Mesenchymal stem cell (in vitro differentiated cells and primary cell): ENCODE measurements around the gene DNTT.

Experiments
- DNase-seq: peaks from one replicate; pipeline ENCODE4 v3.0.0-alpha.2; 2013
- H2AFZ ChIP-seq: one replicate; pipeline ENCODE4 v1.6.1; 2013; ENCODE audit warnings: low read depth, mild to moderate bottlenecking, control low read depth, inconsistent platforms, low read length, moderate library complexity
- H2AK5ac ChIP-seq: 2 replicates; pipeline ENCODE4 v1.6.1; 2013; ENCODE audit warnings: low read length, moderate library complexity, mild to moderate bottlenecking, inconsistent platforms; ENCODE audit not compliant: severe bottlenecking
- H2BK120ac ChIP-seq: one replicate; pipeline ENCODE4 v1.6.1; 2013; ENCODE audit warnings: low read depth, mild to moderate bottlenecking, inconsistent platforms, low read length, moderate library complexity
- H2BK12ac ChIP-seq, 2 experiments: one replicate each; pipeline ENCODE4 v1.6.1; 2013; ENCODE audit warnings: inconsistent platforms in 2 of 2, low read length in 2 of 2, mild to moderate bottlenecking in 2 of 2, moderate library complexity in 2 of 2, control low read depth in 1 of 2
- H2BK15ac ChIP-seq: one replicate; pipeline ENCODE4 v1.6.1; 2013; ENCODE audit warnings: mild to moderate bottlenecking, low read depth, inconsistent platforms; ENCODE audit not compliant: poor library complexity, severe bottlenecking
- H2BK5ac ChIP-seq: 2 replicates; pipeline ENCODE4 v1.6.1; 2013; ENCODE audit warnings: low read depth, mild to moderate bottlenecking, low read length, control low read depth, inconsistent platforms; ENCODE audit not compliant: poor library complexity, severe bottlenecking
- H3K14ac ChIP-seq, 2 experiments: one replicate each; pipeline ENCODE4 v1.6.1; 2013; ENCODE audit warnings: inconsistent platforms in 2 of 2, low read length in 2 of 2, control low read depth in 1 of 2, mild to moderate bottlenecking in 1 of 2, moderate library complexity in 1 of 2
- H3K18ac ChIP-seq, 2 experiments: one replicate each; pipeline ENCODE4 v1.6.1; 2013; ENCODE audit warnings: inconsistent platforms in 2 of 2, low read length in 2 of 2, control low read depth in 1 of 2, low read depth in 1 of 2, mild to moderate bottlenecking in 1 of 2
- H3K23ac ChIP-seq, 2 experiments: one replicate each; pipeline ENCODE4 v1.6.1; 2013; ENCODE audit warnings: inconsistent platforms in 2 of 2, low read length in 2 of 2, mild to moderate bottlenecking in 2 of 2, moderate library complexity in 2 of 2, control low read depth in 1 of 2
- H3K27ac ChIP-seq: 2 replicates; pipeline ENCODE4 v1.5.1; 2013; ENCODE audit warnings: mild to moderate bottlenecking, moderate library complexity, low read length, control low read depth, inconsistent platforms; ENCODE audit not compliant: poor library complexity, severe bottlenecking
- H3K27me3 ChIP-seq, 2 experiments: 2 replicates each; pipeline versions ENCODE4 v1.6.1 to v1.7.0; 2013; ENCODE audit warnings: low read length in 2 of 2, mild to moderate bottlenecking in 2 of 2, moderate library complexity in 2 of 2, control low read depth in 1 of 2, inconsistent platforms in 1 of 2; ENCODE audit not compliant: control insufficient read depth in 1 of 2, insufficient read depth in 1 of 2
- H3K36me3 ChIP-seq, 2 experiments: 2 replicates each; pipeline versions ENCODE4 v1.6.1 to v1.7.0; 2013; ENCODE audit warnings: low read length in 2 of 2, control low read depth in 1 of 2, inconsistent platforms in 1 of 2, low read depth in 1 of 2, mild to moderate bottlenecking in 1 of 2; ENCODE audit not compliant: insufficient read depth in 2 of 2, control insufficient read depth in 1 of 2
- H3K4ac ChIP-seq, 2 experiments: one replicate each; pipeline ENCODE4 v1.6.1; 2013; ENCODE audit warnings: inconsistent platforms in 2 of 2, low read length in 2 of 2, mild to moderate bottlenecking in 2 of 2, moderate library complexity in 2 of 2, control low read depth in 1 of 2, low read depth in 1 of 2
- H3K4me1 ChIP-seq: 2 replicates; pipeline ENCODE4 v1.6.1; 2013; ENCODE audit warnings: low read depth, low read length, control low read depth; ENCODE audit not compliant: control insufficient read depth, insufficient read depth
- H3K4me2 ChIP-seq: 2 replicates; pipeline ENCODE4 v1.6.1; 2013; ENCODE audit warnings: low read length, mild to moderate bottlenecking, inconsistent platforms; ENCODE audit not compliant: poor library complexity, severe bottlenecking
- H3K4me3 ChIP-seq, 2 experiments: 2 replicates each; pipeline versions ENCODE4 v1.5.1 to v1.7.0; 2013; ENCODE audit warnings: low read length in 2 of 2, mild to moderate bottlenecking in 2 of 2, control low read depth in 1 of 2, low read depth in 1 of 2; ENCODE audit not compliant: insufficient read depth in 1 of 2
- H3K79me1 ChIP-seq: replicated peaks from 2 replicates; pipeline ENCODE4 v1.6.1; 2013; ENCODE audit warnings: mild to moderate bottlenecking, control low read depth, low read length, inconsistent platforms; ENCODE audit not compliant: poor library complexity, severe bottlenecking
- H3K9ac ChIP-seq: 2 replicates; pipeline ENCODE4 v1.7.0; 2013; ENCODE audit warnings: mild to moderate bottlenecking, low read length, moderate library complexity
- H3K9me3 ChIP-seq: 2 replicates; pipeline ENCODE4 v1.7.0; 2013; ENCODE audit warnings: mild to moderate bottlenecking, low read length; ENCODE audit not compliant: control insufficient read depth
- H4K8ac ChIP-seq: one replicate; pipeline ENCODE4 v1.6.1; 2013; ENCODE audit warnings: inconsistent platforms, mild to moderate bottlenecking, low read length, moderate library complexity
- H4K91ac ChIP-seq: one replicate; pipeline ENCODE4 v1.6.1; 2013; ENCODE audit warnings: mild to moderate bottlenecking, low read length, inconsistent platforms
- WGBS: methylation state at CpG from one replicate; pipeline ENCODE4 v1.1.7; 2013; ENCODE audit warnings: mixed read lengths; 5-methylcytosine and 5-hydroxymethylcytosine counted together

Gene DNTT

GRCh38 chr10:96276426-96276825, 27.8 kb upstream of the DNTT start:
- H3K18ac ChIP-seq: no peak overlapping the region
- no peak for DNase-seq
- H4K8ac ChIP-seq: no peak overlapping the region
- no peak overlapping the region for H2BK120ac ChIP-seq
- no peak overlapping the region for H3K14ac ChIP-seq
- H3K23ac ChIP-seq: no peak overlapping the region
- no peaks in the 10 kb centered on the region for H3K9me3 ChIP-seq
- H3K36me3 ChIP-seq: no peaks in the 10 kb centered on the region
- H3K27me3 ChIP-seq: peaks cover 5 to 6% of the 10 kb centered on the region in 2 experiments
- H3K27ac ChIP-seq: no peak overlapping the region
- no peak overlapping the region for H2BK15ac ChIP-seq
- H2BK12ac ChIP-seq: no peak overlapping the region
- no peaks in the 10 kb centered on the region for H3K79me1 ChIP-seq
- WGBS: 86% methylated on average over 6 of the region's 6 CpGs
- no peak overlapping the region for H3K4me2 ChIP-seq
- no peak overlapping the region for H4K91ac ChIP-seq
- H2AFZ ChIP-seq: no peak overlapping the region
- H3K9ac ChIP-seq: no peak overlapping the region
- no peak overlapping the region for H3K4ac ChIP-seq
- H3K4me3 ChIP-seq: no peak overlapping the region
- peaks cover 3% of the 10 kb centered on the region for H3K4me1 ChIP-seq
- no peak overlapping the region for H2BK5ac ChIP-seq
- H2AK5ac ChIP-seq: no peak overlapping the region

- Histone ChIP-seq H3K27ac (no peak overlapping the region), H4K8ac (no peak overlapping the region), H2BK5ac (no peak overlapping the region), H3K4me3 (no peak overlapping the region), H2AK5ac (no peak overlapping the region), H3K79me1 (no peaks in the 10 kb centered on the region), H3K23ac (no peak overlapping the region), H3K9me3 (no peaks in the 10 kb centered on the region), H3K27me3 (peaks cover 5 to 6% of the 10 kb centered on the region in 2 experiments), H2AFZ (no peak overlapping the region), H3K4ac (no peak overlapping the region), H3K4me2 (no peak overlapping the region), H4K91ac (no peak overlapping the region), H3K9ac (no peak overlapping the region), H2BK120ac (no peak overlapping the region), H2BK12ac (no peak overlapping the region), H3K14ac (no peak overlapping the region), H2BK15ac (no peak overlapping the region), H3K36me3 (no peaks in the 10 kb centered on the region), H3K18ac (no peak overlapping the region), H3K4me1 (peaks cover 3% of the 10 kb centered on the region)
- DNase-seq: no peak
- 62% methylated on average over 1 of the region's 1 CpG for WGBS
These were observed 27.4 kb upstream of the DNTT start for GRCh38 chr10:96276831-96277230.

- WGBS: 97% methylated on average over 3 of the region's 3 CpGs
- H4K91ac ChIP-seq: no peak overlapping the region
These were observed 25.0 kb upstream of the DNTT start for GRCh38 chr10:96279191-96279641.

GRCh38 chr10:96280859-96281258, 23.4 kb upstream of the DNTT start:
- H3K9ac ChIP-seq: no peak overlapping the region
- H2BK120ac ChIP-seq: no peak overlapping the region
- no peak overlapping the region for H3K18ac ChIP-seq
- no peak overlapping the region for H2AK5ac ChIP-seq
- no peaks in the 10 kb centered on the region for H3K27me3 ChIP-seq
- no peaks in the 10 kb centered on the region for H3K79me1 ChIP-seq
- no peak overlapping the region for H4K91ac ChIP-seq
- H3K4me1 ChIP-seq: peaks cover 2% of the 10 kb centered on the region
- no peak overlapping the region for H2BK15ac ChIP-seq
- no peak overlapping the region for H3K4me2 ChIP-seq
- H3K27ac ChIP-seq: no peak overlapping the region
- no peaks in the 10 kb centered on the region for H3K9me3 ChIP-seq
- 33% methylated on average over 1 of the region's 2 CpGs for WGBS
- no peak overlapping the region for H3K4ac ChIP-seq
- H3K36me3 ChIP-seq: no peaks in the 10 kb centered on the region
- no peak overlapping the region for H3K4me3 ChIP-seq
- DNase-seq: no peak
- H2BK12ac ChIP-seq: no peak overlapping the region
- H3K23ac ChIP-seq: no peak overlapping the region
- no peak overlapping the region for H2BK5ac ChIP-seq
- H3K14ac ChIP-seq: no peak overlapping the region
- no peak overlapping the region for H4K8ac ChIP-seq
- H2AFZ ChIP-seq: no peak overlapping the region

More at GRCh38 chr10:96279191-96279641, 25.0 kb upstream of the DNTT start:
- H2AFZ ChIP-seq: no peak overlapping the region
- H3K79me1 ChIP-seq: no peaks in the 10 kb centered on the region
- no peak overlapping the region for H3K4me2 ChIP-seq
- H2BK5ac ChIP-seq: no peak overlapping the region
- no peaks in the 10 kb centered on the region for H3K36me3 ChIP-seq
- no peak overlapping the region for H3K18ac ChIP-seq
- no peak overlapping the region for H3K23ac ChIP-seq
- no peak overlapping the region for H3K4me3 ChIP-seq
- H2BK120ac ChIP-seq: no peak overlapping the region
- no peak overlapping the region for H3K4ac ChIP-seq
- H3K9me3 ChIP-seq: no peaks in the 10 kb centered on the region
- no peak overlapping the region for H2BK15ac ChIP-seq
- H3K4me1 ChIP-seq: peaks cover 2% of the 10 kb centered on the region
- H3K27me3 ChIP-seq: no peaks in the 10 kb centered on the region
- no peak overlapping the region for H3K9ac ChIP-seq
- H2AK5ac ChIP-seq: no peak overlapping the region
- H2BK12ac ChIP-seq: no peak overlapping the region
- H3K14ac ChIP-seq: no peak overlapping the region
- no peak overlapping the region for H4K8ac ChIP-seq
- DNase-seq: no peak
- H3K27ac ChIP-seq: no peak overlapping the region
